Neural crest cell (in vitro differentiated cells): Measurements from ENCODE around the gene GSE1. TPM values are rescaled to one million over a fixed set of nuclear protein-coding genes. Genes with fewer than 3 reads are reported as not detected.

Experiments
- DNase-seq: peaks from one replicate; pipeline ENCODE4 v3.0.0; 2021; ENCODE audit warnings: low read depth, mixed read lengths, low spot score
- H3K27ac Mint-ChIP-seq: one replicate; pipeline ENCODE4 v1.8.0; 2021; ENCODE audit warnings: mild to moderate bottlenecking, mixed read lengths; ENCODE audit not compliant: unreplicated experiment
- H3K27me3 Mint-ChIP-seq: 2 replicates; pipeline ENCODE4 v1.8.0; 2021; ENCODE audit warnings: low read depth, mild to moderate bottlenecking, mixed read lengths
- H3K36me3 Mint-ChIP-seq: 2 replicates; pipeline ENCODE4 v1.8.0; 2021; ENCODE audit warnings: low read depth, mild to moderate bottlenecking, mixed read lengths
- H3K4me1 Mint-ChIP-seq: 2 replicates; pipeline ENCODE4 v1.8.0; 2021; ENCODE audit warnings: mixed read lengths
- H3K4me3 Mint-ChIP-seq: one replicate; pipeline ENCODE4 v1.8.0; 2021; ENCODE audit warnings: mild to moderate bottlenecking, mixed read lengths
- H3K9me3 Mint-ChIP-seq: 2 replicates; pipeline ENCODE4 v1.8.0; 2021; ENCODE audit warnings: mixed read lengths
- CTCF ChIP-seq: fragments of 200-600 bp; sonication (generic); conservative IDR thresholded peaks from 2 replicates; pipeline ENCODE4 v1.5.0; 2021; ENCODE audit warnings: antibody characterized with exemption, mild to moderate bottlenecking
- total RNA-seq: library from RNA; stranded (reverse); gene quantifications from 2 replicates; pipeline ENCODE4 v1.2.1, GENCODE V29; 2021

Gene GSE1
- total RNA-seq, 1 donor from 2014 or later = 27.3 TPM

GRCh38 chr16:85593494-85594221, 19.5 kb upstream of the GSE1 start:
- H3K27ac Mint-ChIP-seq = peak overlapping the region; percentile 54
- H3K27me3 Mint-ChIP-seq = peaks cover 21% of the 10 kb centered on the region
- H3K4me3 Mint-ChIP-seq = no peak overlapping the region

DNA sequence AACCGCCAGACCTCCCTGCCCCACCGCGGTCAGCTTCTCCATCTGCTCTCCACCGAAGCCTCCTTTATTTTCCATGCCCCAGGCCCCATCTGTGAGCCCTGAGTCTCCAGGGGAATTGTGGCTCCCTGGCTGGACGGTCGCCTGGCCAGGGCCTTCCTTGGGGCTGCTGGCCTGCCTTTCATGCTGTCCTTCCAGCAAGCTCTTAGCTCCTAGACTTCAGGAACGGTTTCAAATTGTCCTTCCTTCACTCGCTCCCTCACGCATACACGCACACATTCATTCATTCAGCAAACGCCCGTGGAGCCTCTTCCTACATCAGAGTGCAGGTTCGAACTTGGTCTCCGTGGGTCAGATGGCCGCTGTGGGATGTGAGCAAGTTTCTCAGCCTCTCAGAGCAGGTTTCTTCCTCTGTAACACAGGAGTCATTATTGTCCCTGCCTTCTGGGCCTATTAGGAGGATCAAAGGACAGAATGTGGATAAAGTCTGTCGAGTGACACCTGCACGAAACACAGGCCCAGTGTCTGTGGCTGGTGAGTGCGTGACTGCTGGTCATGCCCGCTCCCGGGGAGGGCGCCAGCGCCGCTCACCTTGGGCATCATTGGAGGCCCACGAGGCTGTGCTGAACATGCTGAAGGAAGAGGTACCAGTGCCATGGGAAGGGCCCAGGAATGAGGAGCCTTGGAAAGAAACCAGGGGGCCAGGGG, 18.7 kb upstream of the GSE1 start:
- no peaks in the 10 kb centered on the region for H3K9me3 Mint-ChIP-seq
- no peak for DNase-seq

More at GRCh38 chr16:85593494-85594221, 19.5 kb upstream of the GSE1 start:
- no peak for TF ChIP-seq CTCF
- Mint-ChIP-seq H3K4me1 (peaks cover 29% of the 10 kb centered on the region), H3K9me3 (no peaks in the 10 kb centered on the region), H3K36me3 (no peaks in the 10 kb centered on the region)
- no peak for DNase-seq

DNA sequence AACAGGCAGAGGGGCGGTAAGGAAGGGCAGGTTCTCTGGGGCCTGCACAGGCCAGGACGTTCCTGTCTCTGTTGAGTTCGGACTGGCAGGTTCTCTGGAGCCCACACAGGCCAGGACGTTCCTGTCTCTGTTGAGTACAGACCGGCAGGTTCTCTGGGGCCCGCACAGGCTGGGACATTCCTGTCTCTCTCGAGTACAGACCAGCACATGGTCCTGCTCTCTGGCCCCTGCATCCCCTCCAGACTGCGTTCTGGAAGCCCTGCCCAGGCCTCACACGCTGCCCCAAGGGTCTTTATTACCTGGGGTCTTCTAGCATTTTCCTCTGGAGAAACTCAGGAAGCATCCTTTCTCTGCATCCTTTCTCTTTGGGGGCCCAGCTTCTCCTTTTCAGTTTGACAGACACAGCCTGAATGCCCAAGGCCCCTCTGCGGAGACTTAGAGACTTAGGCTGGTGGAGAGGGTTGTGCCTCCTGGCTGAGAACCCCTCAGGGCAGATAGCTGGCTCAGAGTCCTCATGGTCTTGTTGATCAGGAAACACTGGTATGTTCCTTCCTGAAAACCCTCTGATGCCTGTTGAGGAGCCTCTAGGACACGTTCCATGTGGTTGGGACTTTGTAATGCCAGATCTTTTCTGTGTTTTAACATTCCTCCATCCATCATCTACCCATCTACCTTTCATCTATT, 18.0 kb upstream of the GSE1 start:
- Mint-ChIP-seq H3K36me3 (no peaks in the 10 kb centered on the region), H3K9me3 (no peaks in the 10 kb centered on the region), H3K27ac (no peak overlapping the region), H3K27me3 (peaks cover 32% of the 10 kb centered on the region), H3K4me3 (no peak overlapping the region), H3K4me1 (peaks cover 29% of the 10 kb centered on the region)
- TF ChIP-seq CTCF = no peak
- DNase-seq = no peak

More for the DNA sequence above, 18.7 kb upstream of the GSE1 start:
- Mint-ChIP-seq H3K4me1 (peaks cover 29% of the 10 kb centered on the region), H3K27ac (no peak overlapping the region), H3K27me3 (peaks cover 26% of the 10 kb centered on the region), H3K4me3 (no peak overlapping the region), H3K36me3 (no peaks in the 10 kb centered on the region)
- no peak for TF ChIP-seq CTCF

DNA sequence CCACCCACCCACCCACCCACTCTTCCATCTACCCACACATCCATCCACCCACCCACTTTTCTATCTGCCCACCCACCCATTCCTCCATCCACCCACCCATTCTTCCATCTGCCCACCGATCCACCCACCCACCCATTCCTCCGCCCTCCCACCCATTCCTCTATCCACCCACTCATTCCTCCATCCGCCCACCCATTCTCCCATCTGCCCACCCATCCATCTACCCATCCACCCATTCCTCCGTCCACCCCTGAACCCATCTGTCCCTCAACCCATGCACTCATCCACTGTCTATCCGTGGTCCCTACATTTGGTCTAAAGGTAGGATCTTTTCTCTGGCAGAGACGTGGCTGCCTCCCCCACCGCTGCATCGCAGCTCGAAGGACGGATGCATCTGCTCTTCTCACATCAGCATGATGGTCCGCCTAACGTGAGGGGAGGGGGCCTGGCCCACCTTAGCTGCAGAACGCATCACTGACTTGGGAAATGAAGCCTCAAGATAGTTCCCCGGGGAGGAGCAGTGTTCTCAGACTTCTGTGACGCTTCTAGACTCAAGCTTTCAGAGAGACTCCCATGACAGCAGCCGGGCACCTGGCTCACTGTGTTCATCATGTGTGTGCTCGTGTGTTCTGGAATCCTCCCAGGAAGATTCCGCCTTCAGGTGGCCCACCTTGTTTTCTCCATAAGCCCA, 17.2 kb upstream of the GSE1 start:
- Mint-ChIP-seq H3K27me3 (peaks cover 41% of the 10 kb centered on the region), H3K36me3 (no peaks in the 10 kb centered on the region), H3K4me3 (no peak overlapping the region), H3K9me3 (no peaks in the 10 kb centered on the region), H3K4me1 (peaks cover 36% of the 10 kb centered on the region), H3K27ac (no peak overlapping the region)
- DNase-seq = no peak
- no peak for TF ChIP-seq CTCF

GRCh38 chr16:85598141-85598540, 15.0 kb upstream of the GSE1 start:
- Mint-ChIP-seq H3K36me3 (no peaks in the 10 kb centered on the region), H3K27me3 (peaks cover 51% of the 10 kb centered on the region), H3K4me1 (peaks cover 46% of the 10 kb centered on the region), H3K27ac (no peak overlapping the region), H3K9me3 (no peaks in the 10 kb centered on the region), H3K4me3 (no peak overlapping the region)
- DNase-seq = no peak
- TF ChIP-seq CTCF = no peak
